EL (cell line): ENCODE data around the gene FSTL4.
"Not testable (repeated sequence)": the region's sequence is repeated elsewhere in the genome, so short reads cannot be mapped to it uniquely, and the experiment has no call there.

ENCODE experiments used
- DNase-seq: peaks from one replicate; pipeline ENCODE4 v3.0.0-alpha.2; 2016

The FSTL4 gene

DNA sequence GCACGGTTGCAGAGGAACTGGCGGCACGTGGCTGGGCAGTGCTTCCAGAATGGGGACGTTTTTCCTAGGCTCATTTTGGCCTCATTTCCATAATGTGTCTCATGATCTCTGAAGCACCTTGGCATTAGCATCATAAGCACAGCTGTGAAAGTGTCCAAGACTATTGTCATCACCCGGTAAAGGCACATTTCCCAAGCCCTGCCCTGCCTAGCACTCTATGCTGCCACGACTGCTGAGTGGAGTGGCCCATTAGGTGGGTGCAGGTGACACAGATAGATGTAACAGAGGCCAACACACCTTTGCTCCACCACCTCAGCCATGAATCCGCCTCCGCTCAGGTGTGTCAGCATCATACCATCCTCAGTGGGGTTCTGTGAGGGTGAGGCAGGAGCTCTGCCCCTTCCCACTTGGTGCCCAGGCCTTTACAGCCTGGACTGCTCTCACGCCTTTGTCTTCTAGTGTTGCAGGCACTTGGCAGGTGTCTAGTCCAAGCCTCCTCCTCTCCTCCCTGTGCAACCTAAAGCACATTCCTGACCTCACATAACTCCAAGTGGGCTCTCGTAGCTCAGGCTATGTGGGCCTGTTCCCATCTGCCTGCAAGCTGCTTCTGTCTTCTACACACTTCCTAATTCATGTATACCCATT is 213.0 kb downstream of the FSTL4 start:
- no peak for DNase-seq

- no peak for DNase-seq
These were observed 213.7 kb downstream of the FSTL4 start for GRCh38 chr5:133398646-133399101.

GRCh38 chr5:133397990-133398645 is 214.2 kb downstream of the FSTL4 start:
- DNase-seq, result no peak

DNA sequence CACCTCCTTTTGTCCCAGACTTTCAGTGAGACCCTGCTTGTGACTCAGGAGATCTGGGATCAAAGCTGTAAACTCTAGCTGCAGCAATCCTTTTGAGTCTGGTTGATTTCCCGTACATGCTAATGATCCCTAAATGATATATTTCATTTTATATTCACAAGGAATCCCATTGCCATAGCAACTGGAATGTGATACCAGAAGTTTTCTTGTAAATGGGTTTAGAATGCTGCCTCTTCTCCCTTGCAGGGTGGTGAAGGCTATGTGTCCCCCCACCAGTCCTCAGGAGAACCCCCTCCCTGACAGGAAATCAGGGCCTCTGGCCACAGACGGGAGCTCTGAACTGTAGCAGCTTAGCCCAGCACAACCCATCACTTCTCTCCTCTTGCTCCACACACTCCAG is 215.0 kb downstream of the FSTL4 start:
- no peak for DNase-seq

DNA sequence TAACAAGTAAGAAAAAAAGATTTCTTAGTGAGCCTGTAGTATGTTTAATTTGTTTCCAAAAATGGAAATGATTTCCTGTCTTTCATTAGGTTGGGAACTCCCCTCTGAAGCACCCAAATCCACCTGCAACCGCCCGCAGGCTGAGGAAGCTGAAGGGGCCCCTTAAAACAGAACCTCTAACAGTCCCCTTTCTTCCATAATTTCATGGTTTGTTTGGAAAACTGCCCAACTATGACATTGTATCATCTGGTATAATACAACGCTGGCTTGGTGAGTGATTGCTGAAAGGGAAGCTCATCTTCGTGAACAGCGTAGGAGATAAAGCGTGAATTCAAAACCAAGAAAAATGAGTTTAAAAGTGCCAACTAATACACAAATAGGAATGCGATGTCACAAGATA is 215.5 kb downstream of the FSTL4 start:
- no peak for DNase-seq

DNA sequence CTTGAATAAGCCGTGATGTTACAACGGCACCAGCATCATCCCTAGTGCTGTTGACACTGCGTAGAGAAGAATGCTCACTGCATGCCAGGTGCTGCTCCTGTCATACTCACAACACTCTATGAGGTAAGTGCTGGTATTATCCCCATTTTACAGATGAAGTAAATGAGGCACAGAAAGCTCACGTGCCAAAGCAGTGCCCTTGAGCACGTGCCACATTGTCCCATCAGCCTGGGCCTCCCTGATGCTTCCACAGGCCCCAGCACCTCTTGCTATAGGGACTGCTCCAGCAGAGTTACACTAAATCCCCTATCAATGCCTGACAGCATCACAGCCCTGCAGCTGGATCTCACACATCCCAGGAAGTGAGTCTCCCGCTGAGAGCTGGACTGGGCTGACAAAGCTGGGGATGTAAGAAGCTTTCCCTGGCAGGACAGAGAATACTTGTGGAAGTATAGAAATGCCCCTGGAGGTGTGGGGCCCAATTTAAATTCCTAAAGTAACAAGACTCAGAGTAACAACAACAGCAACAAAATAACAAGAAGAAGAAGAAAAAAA is 216.1 kb downstream of the FSTL4 start:
- no peak for DNase-seq

- DNase-seq, result not testable (repeated sequence)
These were observed 217.1 kb downstream of the FSTL4 start for GRCh38 chr5:133395207-133395606.

GRCh38 chr5:133394477-133394817 is 217.9 kb downstream of the FSTL4 start:
- DNase-seq, result not testable (repeated sequence)

DNA sequence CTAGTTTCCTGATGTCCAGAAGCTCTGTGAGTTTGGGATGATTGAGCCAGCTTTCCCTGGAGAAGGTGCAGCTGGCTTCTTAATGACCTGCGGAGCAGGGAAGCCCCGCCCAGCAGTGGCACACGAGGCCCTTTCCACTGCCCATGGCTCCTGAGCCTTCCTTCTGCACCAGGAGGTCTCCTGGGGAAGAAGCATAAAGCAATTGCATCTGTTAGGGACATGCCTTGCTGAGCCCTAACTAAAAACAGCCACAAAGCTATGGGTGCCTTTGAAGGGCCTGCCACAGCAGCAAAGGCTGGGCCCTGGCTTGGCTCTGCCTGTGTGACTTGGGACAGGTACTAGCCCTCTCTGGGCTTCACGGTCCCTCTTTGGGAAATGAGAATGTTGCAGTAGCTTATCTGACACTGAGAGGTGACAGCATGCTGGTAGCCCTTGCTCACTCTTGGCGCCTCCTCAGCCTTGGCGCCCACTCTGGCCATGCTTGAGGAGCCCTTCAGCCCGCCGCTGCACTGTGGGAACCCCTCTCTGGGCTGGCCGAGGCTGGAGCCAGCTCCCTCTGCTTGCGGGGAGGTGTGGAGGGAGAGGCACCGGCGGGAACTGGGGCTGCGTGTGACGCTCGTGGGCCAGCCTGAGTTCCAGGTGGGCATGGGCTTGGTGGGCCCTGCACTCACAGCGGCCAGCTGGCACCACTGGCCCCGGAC is 218.4 kb downstream of the FSTL4 start:
- DNase-seq, result no peak

GRCh38 chr5:133392448-133392847 is 219.9 kb downstream of the FSTL4 start:
- DNase-seq, result no peak

DNA sequence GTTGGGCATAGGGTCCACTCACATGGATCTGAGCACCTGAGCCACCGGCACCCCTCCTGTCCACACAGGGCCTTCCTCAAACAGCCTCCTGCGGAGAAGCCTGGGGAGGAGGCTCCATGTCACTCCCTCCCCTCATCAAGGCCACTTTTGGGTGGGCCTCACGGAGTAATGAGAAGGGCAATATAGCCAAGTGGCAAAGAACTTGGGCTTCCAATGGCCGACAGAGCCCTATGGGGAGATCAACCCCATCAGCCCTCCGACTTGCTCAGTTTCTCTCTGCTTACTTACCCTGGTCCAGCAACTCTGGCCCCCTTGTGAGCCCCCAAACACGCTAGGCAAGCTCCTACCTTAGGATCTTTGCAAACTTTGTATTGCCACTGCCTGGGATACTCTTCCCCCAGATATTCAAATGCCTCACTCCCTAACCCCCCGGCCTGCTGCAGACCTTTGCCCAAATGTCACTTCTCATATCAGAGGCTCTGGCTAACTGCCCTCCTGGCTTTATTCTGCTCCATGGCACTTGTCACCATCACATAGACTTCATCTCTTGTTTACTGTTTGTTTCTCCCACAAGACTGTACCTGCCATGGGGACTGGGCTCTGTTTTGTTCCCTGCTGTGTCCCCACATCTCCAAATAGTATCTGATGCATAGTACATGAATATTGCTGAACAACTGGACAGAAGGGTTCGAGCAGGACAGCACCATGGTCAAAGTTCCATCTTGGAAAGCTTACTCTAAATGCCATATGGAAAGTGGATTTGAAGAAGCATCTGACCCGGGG is 220.8 kb downstream of the FSTL4 start:
- DNase-seq, result no peak

GRCh38 chr5:133390416-133391353 is 221.7 kb downstream of the FSTL4 start:
- DNase-seq, result no peak

GRCh38 chr5:133389066-133389590 is 223.2 kb downstream of the FSTL4 start:
- no peak for DNase-seq

- no peak for DNase-seq
These were observed 224.7 kb downstream of the FSTL4 start for GRCh38 chr5:133387621-133388020.

GRCh38 chr5:133387091-133387490 is 225.2 kb downstream of the FSTL4 start:
- no peak for DNase-seq

- no peak for DNase-seq
These were observed 225.7 kb downstream of the FSTL4 start for GRCh38 chr5:133386662-133387061.

- DNase-seq, result no peak
These were observed 227.0 kb downstream of the FSTL4 start for GRCh38 chr5:133385346-133385745.

- no peak for DNase-seq
These were observed 227.4 kb downstream of the FSTL4 start for GRCh38 chr5:133384903-133385302.

DNA sequence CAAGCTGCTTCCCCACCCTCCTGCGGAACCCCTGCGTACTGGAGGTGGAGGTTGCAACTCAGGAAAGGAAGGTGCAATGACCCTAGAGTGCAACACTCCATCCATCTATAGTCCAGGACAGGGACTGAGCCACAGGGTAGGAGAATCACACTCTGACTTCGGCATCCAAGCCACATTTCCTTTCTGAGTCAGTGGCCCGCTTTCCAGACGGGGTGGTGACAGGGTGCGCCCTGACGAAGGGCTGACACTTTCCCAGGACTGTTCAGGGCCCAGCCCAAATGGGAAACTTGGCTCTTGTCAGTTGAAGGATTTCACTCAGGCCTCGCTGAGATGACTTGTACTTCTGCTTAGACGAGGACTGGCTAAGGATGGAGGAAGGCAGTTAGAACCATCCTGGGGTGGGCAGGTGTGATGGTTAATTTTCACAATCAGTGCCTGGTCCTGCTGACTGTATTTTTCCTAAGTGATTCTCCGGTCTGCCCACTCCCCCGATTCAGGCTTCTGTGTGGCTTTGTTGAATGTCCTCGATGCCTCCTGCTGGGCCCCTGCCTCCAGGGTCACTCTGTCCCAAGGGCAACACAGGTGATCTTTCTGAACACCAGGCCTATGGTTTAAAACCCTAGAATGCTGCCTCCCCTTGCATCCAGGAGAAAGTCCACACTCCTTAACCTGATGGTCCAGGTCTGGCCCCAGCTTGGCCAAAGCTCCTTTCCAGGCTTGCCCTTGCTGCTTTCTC is 228.1 kb downstream of the FSTL4 start:
- DNase-seq, result no peak

DNA sequence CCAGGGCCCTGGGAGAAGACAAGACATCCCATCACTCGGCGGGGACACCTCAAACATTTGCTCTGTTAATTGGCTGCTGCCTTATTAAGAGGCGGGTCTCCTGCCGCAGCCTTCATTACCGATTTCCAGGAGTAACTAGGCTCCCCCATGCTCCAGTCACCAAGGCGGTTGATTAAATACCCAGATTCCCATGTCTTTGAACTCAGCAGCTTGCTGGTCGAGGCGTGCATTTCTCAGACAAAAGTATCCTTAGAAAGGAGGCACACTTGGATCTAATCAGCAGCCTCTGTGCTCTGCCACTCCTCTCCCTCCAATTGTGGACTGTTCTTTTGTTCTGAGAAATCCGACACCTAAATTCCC is 228.8 kb downstream of the FSTL4 start:
- no peak for DNase-seq
